Endothelial cell of hepatic sinusoid (primary cell): ENCODE data around the gene KRT80.
"Not testable (repeated sequence)": the region's sequence is repeated elsewhere in the genome, so short reads cannot be mapped to it uniquely, and the experiment has no call there.

Experiments
- in situ Hi-C: cut with HindIII; loops from 2 replicates; pipeline ENCODE4 v1.10.0; 2017; ENCODE audit warnings: low sequenced_read_pairs

Gene KRT80

DNA sequence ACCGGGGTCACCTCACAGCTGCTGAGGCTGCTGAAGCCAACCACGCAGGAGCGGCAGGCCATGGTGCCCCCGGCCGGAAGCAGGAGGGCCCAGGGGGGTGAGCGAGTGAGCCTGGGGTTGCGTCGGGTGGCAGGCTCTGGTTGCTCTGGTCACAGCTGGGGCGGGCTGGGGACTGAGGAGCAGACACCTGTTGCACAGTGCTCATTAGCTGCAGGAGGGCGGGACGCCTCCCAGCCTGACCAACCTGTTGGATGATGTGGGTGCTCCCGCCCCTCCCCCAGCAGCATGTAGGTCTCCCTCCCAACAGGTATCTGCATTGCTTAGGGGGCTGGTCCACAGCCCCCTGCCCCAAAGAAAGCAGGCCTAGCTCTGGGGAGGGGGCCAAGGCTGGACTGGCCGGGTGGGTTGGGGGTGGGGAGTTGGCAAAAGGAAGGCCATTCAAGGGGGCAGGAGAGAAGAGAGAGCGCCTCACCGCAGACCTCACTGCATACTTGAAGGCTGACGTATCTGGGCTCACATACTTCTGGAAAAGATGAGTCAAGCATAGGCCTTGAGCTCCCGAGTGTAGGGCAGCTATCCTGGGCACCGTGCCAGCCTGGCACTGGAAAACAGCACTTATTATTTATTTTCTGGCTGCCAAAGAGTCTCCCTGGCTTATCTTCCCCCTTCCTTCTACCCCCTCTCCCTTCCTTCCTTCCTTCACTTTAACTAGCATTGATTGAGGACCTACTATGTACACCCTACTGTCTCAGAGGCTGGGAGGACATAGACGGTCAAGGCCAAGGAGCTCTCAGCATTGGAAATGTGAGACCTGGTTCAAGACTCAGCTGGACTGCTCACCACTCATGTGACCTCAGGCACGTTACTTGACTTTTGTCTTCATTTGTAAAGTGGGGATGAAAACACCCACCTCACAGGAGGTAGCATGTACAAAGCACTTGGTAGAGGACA lies at the start of gene KRT80:
Gene KRT80, minus strand, starts transcription at position 174 of the 951 bp plus-strand sequence. Its CDS starts 112 bp downstream, at position 62.
- in situ Hi-C loops = no loop called here

DNA sequence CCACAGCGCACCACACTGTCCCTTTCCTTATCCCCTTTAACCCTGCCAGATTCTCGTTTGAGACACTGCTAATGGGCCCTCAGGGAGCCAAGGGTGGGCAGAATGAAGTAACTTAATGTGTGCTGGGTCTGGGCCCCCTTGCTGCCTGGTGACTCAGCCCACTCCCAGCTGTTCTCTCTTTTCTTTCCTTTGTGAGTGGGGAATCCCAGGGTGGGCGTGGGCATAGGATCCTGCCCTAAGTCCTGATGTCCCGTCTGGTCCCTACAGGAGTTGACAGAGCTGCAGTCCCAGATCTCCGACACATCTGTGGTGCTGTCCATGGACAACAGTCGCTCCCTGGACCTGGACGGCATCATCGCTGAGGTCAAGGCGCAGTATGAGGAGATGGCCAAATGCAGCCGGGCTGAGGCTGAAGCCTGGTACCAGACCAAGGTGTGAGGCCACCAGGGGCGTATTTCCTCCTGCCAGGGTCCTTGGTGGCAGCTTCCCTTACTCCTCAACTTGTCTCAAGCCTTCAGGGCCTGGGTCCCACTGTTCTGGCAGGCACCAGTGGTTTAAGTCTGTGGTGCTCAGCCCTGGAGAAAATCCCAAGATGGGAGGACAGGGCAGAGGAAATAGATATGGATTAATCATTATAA lies 49.5 kb upstream of the KRT80 start:
- in situ Hi-C loops = no loop called here

DNA sequence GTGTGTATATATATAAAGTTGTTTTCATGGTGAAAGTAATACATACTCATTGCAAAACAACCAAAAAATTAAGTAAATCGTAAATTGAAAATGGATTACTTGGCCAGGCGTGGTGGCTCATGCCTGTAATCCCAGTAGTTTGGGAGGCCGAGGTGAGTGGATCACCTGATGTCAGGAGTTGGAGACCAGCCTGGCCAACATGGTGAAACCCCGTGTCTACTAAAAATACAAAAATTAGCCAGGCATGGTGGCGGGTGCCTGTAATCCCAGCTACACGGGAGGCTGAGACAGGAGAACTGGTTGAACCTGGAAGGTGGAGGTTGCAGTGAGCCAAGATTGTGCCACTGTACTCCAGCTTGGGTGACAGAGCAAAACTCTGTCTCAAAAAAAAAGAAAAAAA lies 48.4 kb upstream of the KRT80 start:
- in situ Hi-C loops = not testable (repeated sequence)

DNA sequence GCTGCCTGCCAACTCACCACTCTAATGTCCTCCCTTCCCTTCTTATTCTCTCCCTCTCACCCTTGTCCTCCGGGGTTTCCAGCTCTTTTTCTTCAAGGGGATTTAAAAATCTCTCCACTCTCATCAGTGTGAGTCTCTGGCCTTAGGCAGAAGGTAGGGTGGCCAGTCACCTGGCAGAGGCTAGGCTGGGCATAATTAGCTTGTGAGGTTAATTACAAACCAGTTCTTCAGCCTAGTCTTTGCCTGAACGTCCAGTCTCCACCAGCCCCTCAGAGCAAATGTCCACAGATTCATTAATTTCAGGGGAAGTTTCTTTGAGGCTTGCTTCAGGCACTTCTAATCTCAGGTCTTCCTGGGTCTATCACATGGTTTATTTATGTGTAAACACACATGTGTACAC lies 48.0 kb upstream of the KRT80 start:
- in situ Hi-C loops = no loop called here

DNA sequence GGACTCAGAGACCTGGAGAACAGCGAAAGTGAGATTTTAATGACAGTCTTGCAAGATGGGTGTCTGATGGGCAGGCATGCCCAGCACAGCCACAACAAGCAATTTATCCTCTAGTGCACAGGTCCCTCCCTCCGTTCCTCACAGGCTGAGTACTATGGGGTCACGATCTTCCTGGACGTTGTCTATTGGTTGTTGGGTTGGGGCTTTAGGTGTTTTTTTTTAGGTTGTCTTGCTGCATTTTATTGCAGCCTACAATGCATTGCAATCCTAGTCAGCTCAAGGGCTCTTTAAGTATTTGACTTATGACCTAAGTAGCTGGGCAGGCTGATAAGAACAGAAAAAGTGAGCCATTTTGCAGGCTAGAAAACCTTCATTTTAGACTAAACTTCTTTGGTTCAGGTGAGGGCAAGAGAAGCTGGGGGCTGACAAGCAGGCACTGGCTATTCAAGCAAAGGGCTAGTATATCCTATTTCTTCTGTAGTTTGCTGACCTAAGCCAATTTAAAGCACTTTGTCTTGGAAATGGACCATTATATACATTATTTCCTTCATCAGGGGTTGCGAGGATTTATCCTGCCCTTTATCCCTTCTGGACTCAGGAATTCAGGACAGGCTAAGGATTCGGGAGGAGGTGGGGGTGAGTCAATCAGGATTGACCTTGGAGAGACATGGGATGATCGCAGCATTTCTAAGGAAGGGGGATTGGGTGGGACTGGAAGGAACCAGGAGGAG lies 47.3 kb upstream of the KRT80 start:
- in situ Hi-C loops = no loop called here

DNA sequence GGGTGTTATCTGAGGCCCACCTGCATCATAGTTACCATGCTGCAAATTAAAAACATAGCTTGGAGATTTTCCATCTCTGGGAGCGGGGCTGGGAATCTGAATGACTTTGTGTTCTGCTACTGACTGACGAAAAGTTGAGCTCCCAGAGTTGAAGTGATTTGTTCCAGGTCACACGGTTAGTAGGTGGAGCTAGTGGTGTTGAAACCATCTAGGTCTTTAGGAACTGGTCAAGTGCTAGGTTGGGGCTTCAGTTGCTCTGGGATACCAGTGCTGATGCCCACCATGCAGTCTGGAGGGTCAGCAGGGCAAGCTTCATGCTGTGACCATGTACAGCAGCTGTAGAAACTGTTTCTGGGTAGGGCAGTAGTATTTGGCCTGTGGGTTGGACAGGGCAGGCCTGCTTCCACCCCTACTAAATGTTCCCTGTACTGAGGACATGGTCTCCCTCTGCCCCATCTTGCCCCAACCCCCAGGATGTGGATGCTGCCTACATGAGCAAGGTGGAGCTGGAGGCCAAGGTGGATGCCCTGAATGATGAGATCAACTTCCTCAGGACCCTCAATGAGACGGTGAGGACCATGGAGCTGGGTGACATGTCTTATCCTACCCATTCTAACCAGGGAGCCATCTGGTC lies 46.5 kb upstream of the KRT80 start:
- in situ Hi-C loops = no loop called here

DNA sequence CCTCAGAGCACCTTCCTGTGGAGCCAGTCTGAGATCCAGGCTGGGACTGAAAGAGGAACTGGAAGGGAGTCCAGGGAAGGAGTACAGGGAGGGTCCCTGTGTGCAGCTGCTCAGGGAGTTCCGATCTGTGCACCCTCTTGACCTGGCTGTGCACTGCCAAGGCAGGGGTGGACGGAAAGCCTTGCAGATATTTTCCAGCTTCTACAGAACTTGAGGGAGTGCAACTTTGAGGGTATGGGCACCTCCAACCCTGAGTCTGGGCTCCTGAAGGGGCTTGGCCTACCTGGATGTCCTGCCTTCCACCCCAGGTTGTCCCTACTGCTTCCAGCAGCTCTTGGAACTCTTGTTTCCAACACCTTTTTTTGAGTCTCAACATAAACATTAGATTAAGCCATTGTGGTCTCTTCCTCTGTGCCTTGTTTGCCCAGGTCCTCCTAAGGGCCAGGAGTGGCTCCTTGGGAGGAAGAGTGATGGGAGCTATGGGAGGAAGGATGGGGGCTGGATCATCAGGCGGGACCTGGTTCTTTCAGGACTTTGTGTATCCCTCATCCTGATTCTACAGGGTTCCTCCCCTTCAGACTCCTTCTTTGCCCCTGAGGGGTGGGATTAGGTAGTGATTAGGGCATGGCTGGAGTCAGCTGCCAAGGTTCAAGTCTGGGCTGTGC lies 44.7 kb upstream of the KRT80 start:
- in situ Hi-C loops = no loop called here

DNA sequence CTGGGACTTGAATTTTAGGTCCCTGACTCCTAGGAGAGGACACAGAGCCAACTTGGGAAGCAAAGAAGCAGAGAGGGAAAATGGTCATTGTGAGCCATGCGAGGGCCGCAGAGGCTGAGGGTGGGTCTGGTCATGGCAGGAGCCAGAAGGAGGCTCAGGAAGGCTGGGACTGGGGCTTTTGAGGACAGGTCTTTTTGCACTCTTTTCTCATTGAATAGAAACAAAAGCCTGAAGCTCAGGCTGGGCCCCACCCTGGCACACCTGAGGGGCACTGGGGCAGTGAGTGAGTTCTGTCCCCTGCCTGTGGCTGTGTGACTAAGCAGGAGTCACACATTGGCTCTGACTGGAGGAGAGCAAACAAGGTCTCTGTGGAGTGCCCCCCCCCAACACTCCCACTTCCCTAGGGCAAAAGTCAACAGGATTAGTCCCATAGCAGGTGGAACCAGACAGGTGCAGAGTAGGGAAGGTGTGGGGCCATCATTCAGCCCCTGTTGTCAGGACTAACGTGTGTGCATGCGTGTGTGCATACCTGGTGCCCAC lies 44.1 kb upstream of the KRT80 start:
- in situ Hi-C loops = no loop called here

DNA sequence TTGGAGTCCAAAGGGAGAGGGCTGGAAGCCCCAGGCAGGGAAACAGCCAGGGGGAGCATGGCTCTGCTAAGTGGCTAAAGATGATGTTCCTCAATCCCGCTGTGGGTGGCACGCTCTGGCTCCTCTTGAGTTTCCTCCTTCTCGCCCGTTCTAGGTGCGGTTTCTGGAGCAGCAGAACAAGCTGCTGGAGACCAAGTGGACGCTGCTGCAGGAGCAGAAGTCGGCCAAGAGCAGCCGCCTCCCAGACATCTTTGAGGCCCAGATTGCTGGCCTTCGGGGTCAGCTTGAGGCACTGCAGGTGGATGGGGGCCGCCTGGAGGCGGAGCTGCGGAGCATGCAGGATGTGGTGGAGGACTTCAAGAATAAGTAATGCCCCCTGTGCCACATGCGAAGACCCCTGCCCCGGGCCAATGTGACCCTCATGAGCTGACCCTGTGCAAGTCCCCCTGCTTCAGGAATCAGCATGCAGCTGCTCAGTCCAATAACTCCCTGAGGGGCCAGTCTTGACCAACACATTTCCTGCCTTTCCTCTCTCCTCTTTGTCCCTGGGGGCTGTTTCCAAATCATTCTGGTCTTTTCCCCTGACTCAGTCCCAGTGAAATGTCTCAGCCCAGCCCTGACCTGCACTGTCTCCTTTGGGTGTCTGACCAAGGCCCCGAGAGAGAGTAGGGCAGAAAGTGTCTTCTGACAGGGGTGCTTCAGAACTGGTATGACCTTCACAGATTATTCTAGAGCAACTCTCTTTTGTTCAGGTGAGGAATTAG lies 43.4 kb upstream of the KRT80 start:
- in situ Hi-C loops = no loop called here

DNA sequence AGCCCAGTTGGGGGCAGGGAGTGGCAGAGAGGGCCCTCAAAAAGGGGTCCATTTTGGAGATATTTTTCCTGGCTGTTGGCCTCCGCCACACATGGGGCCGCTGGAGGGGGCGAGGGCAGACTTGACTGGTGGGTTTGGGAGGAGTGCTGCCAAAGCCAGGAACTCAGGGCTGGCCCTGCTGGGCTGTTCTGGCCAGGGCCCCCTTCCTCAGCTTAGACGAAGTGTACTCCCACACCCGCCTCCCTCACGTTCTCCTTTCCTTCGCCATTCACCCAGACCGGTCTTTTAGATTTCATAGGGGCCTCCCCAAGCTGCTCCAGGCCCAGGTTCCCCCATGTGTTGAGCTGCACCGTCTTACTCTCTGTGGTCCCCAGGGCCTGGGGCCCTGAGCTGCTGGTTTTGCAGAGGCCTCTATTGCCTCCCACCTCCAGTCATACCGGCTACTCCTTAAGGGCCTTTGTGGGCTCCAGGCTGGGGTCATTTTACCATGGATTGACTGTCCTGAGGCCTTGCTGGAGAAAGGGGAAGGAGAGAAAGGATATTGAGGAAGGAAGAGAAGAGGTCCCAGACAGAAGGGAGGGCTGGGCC lies 42.5 kb upstream of the KRT80 start:
- in situ Hi-C loops = no loop called here

DNA sequence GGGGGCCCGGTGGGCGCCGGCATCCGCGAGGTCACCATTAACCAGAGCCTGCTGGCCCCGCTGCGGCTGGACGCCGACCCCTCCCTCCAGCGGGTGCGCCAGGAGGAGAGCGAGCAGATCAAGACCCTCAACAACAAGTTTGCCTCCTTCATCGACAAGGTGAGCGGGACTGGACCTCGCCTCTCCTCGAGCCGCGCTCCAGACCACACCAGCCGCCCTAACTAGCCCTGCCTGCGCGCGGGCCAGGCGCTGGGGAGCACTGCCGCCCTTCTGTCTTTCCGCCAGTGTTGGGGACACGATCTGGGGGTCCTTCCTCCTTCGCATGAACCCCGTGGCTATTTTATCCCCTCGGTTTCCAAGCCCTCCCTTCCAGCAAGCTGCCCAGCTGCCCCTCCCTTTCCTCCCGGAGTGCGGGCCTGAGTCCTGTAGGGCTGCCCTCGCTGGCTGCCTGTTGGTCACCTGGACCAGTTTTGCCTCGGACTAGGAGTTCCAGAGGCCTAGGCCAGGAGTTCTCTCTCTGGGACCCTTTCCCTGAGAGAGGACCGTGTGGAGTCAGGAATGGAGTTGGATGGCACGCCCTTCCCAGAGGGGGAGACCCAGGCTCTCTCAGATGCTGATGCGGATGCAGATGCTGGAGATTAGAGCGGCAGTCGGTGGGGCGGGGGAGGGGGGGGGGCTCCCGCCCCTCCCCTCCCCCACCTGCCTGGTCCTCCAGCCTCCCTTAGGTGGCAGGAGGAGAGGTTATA lies 41.8 kb upstream of the KRT80 start:
- in situ Hi-C loops = no loop called here

DNA sequence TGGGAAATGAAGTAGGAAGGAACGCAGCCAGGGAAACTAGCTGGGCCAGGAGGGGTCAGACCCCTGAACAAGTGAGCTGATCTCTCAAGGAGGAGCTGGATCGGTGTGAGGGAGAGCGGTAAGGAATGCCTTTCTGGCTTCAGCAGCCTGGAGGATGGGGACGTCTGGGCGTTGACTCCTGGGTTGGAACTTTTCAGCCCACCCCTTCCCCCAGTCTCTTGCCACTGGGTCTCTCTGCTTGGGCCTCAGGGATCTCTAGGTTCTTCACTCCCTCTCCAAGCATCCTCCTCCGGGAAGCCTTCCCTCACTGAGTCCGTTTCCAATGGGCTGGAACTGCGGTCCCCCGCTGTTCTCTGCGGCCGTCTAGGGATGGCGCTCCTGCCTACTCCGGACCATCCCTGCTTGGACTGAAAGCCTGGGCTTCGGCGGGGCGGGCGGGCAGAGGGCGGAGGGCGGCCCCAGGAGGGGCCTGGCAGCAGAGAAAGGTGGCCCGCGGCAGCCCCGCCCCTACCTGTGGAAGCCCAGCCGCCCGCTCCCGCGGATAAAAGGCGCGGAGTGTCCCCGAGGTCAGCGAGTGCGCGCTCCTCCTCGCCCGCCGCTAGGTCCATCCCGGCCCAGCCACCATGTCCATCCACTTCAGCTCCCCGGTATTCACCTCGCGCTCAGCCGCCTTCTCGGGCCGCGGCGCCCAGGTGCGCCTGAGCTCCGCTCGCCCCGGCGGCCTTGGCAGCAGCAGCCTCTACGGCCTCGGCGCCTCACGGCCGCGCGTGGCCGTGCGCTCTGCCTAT lies 41.1 kb upstream of the KRT80 start, which contains the start of gene KRT7:
Gene KRT7, plus strand, starts transcription at position 570 of the 788 bp plus-strand sequence. Its CDS starts 54 bp downstream, at position 624.
- in situ Hi-C loops = no loop called here

DNA sequence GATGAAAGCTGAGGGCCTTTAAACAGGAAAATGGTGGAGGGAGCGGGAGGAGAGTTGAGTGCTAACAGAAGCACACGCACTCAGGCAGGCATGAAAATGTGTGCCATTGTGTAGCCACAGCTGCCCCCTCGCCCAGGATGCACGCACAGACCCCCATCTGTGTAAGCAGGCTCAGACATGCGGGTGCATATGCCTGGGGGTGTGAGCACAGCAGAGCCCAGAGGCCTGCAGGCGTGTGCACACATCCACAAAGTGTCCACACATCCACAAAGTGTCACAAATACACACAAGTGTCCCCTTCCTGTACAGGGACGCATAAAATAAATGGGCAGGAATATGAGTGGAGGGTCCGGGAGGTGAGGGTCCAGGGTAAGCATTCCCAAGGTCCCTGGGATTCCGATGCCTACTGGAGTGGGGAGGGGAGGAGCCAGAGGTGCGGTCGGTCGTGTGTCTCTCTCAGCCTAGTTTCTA lies 40.4 kb upstream of the KRT80 start:
- in situ Hi-C loops = no loop called here

DNA sequence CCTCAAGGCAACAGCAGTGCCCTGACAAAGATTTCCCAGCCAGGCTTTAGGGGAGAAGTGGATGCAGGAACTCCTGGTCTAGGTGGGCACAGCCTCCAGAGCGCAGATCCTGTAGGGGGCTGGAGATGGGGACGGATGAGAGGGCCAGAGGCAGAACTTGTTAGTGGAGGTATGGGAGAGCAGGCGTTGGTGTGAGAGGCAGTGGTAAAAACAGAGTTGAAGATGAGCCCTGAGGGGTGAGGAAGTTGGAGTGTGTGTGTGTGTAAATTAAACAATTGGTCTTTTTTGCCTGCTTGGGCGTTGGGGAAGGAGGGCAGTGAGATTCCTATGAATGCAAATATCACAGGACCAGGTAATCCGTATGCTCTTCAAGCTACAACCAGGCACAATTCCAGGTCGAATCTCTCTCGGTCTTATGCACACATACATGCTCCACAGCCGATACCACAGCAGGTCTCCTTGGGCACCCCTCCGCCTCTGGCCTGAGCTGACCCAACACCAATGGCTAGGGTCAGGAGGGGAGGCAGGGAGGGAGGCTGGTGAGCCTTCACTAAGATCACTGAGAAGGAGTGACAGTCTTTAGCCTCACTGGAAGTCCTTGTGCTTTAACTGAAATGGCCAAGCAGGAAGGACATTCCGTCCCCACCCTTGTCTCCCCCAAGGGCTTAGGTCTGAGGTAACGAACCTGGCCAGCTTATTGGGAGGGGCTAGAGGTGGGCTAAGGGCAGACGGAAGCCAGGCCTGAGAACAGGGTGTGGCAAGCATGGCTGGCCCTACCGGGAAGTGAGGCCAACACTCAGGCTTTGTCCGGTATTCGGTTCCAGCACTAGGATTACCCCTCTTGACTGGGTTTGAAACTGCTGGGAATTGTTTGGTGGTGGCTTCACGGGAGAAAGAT lies 39.7 kb upstream of the KRT80 start:
- in situ Hi-C loops = no loop called here

DNA sequence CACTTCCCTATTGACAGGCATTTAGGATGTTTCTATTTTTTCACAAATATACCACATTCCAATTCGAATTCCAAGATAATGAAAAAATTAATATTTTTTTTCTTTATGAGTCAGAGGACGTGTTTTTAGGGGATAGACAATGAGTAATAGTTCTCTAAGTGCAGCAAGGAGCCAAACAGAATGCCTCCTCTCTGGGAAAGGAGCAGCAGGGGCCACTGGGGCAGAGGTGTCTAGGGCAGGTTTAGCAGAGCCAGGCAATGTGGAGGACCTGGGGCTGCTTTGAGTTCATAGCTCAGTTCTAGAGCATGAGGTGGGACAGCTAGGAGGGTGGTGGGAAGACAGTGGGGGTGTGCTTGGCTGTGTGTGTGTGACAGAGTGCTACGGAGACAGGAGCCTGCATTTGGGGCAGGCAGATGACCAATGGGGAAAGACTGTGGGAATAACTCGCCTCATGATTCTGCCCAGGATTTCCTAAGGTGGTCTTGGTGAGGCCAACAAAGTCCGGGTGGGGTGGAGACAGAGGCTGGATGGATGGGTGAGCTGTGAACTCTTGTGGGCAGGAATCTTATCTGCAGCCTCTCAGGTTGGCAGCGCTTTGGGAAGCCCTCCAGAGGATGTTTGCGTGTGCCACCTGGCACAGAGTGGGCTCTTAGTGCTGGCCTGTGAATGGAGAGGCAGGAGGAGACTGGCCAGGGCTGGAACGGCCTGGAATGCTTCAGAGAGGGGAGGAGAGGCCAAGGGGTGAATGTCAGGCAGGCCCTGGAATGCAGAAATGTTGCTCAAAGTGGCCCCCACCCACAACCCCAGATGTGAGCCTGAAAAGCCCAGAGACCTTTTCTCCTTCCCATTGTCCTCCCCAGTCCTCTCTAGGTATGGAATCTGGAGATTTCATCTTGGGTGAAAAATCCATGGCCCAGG lies 38.8 kb upstream of the KRT80 start:
- in situ Hi-C loops = no loop called here
